Neural progenitor cell (in vitro differentiated cells): ENCODE data around the gene OPCML. TPM values are rescaled to one million over a fixed set of nuclear protein-coding genes. Genes with fewer than 3 reads are reported as not detected.

Experiments
- DNase-seq: peaks from one replicate; pipeline ENCODE4 v3.0.0-alpha.2; 2016; ENCODE audit warnings: low spot score
- H2AFZ ChIP-seq: fragments of 200-600 bp; sonication (generic); replicated peaks from 2 replicates; pipeline ENCODE4 v1.6.1; 2016; ENCODE audit warnings: antibody characterized with exemption
- H3F3A ChIP-seq: fragments of 200-600 bp; sonication (generic); 2 replicates; pipeline ENCODE4 v1.6.1; 2016; ENCODE audit warnings: antibody characterized with exemption, low read depth
- H3K27ac ChIP-seq: fragments of 200-600 bp; sonication (generic); 2 replicates; pipeline ENCODE4 v1.5.1; 2016; ENCODE audit warnings: mild to moderate bottlenecking
- H3K27me3 ChIP-seq: fragments of 200-600 bp; sonication (generic); 2 replicates; pipeline ENCODE4 v1.6.1; 2016; ENCODE audit warnings: mild to moderate bottlenecking, moderate library complexity
- H3K36me3 ChIP-seq: fragments of 200-600 bp; sonication (generic); 2 replicates; pipeline ENCODE4 v1.5.1; 2016
- H3K4me1 ChIP-seq: fragments of 200-600 bp; sonication (generic); 2 replicates; pipeline ENCODE4 v1.6.1; 2016; ENCODE audit warnings: mixed run types
- H3K4me2 ChIP-seq: fragments of 200-600 bp; sonication (generic); 2 replicates; pipeline ENCODE4 v1.6.1; 2016
- H3K4me3 ChIP-seq: fragments of 200-600 bp; sonication (generic); 2 replicates; pipeline ENCODE4 v1.5.1; 2016
- H3K79me2 ChIP-seq: fragments of 200-600 bp; sonication (generic); 2 replicates; pipeline ENCODE4 v1.6.1; 2016; ENCODE audit warnings: low read depth
- H3K9ac ChIP-seq: fragments of 200-600 bp; sonication (generic); 2 replicates; pipeline ENCODE4 v1.6.1; 2016
- H3K9me3 ChIP-seq: fragments of 200-600 bp; sonication (generic); 2 replicates; pipeline ENCODE4 v1.5.1; 2016; ENCODE audit warnings: low read depth
- H4K20me1 ChIP-seq: fragments of 200-600 bp; sonication (generic); 2 replicates; pipeline ENCODE4 v1.6.1; 2016; ENCODE audit warnings: low read depth
- H3K27ac Mint-ChIP-seq: 3 replicates; pipeline ENCODE4 v1.8.0; 2021; ENCODE audit warnings: mixed read lengths
- H3K27me3 Mint-ChIP-seq: 2 replicates; pipeline ENCODE4 v1.8.0; 2022; ENCODE audit warnings: low read depth, mild to moderate bottlenecking, inconsistent platforms, moderate library complexity, mixed read lengths; ENCODE audit not compliant: insufficient read depth
- H3K36me3 Mint-ChIP-seq: 3 replicates; pipeline ENCODE4 v1.8.0; 2021; ENCODE audit warnings: mixed read lengths
- H3K4me1 Mint-ChIP-seq: 3 replicates; pipeline ENCODE4 v1.8.0; 2021; ENCODE audit warnings: mixed read lengths
- H3K4me3 Mint-ChIP-seq: 3 replicates; pipeline ENCODE4 v1.8.0; 2021; ENCODE audit warnings: mild to moderate bottlenecking, moderate library complexity, mixed read lengths
- H3K9me3 Mint-ChIP-seq: 3 replicates; pipeline ENCODE4 v1.8.0; 2020; ENCODE audit warnings: mixed read lengths
- EZH2 ChIP-seq: fragments of 200-600 bp; sonication (generic); IDR thresholded peaks from 2 replicates; pipeline ENCODE4 v1.6.1; 2017; ENCODE audit warnings: antibody characterized with exemption, mild to moderate bottlenecking, moderate library complexity
- EZH2phosphoT487 ChIP-seq: fragments of 200-600 bp; sonication (generic); IDR thresholded peaks from 2 replicates; pipeline ENCODE4 v1.6.1; 2017; ENCODE audit warnings: antibody characterized with exemption
- total RNA-seq: library from RNA; depleted of rRNA; stranded (reverse); fragments of >200 nt; gene quantifications from 2 replicates; pipeline ENCODE4 v1.2.3, GENCODE V29; 2015; ENCODE audit warnings: low replicate concordance
- TF ChIP-seq, protein P1 (sequence below): fragments of 200-600 bp; sonication (generic); IDR thresholded peaks from 2 replicates; pipeline ENCODE4 v1.5.1; 2017; ENCODE audit warnings: antibody characterized with exemption, mild to moderate bottlenecking

OPCML gene
- total RNA-seq, 1 donor from 2014 or later, result 0.02 TPM

DNA sequence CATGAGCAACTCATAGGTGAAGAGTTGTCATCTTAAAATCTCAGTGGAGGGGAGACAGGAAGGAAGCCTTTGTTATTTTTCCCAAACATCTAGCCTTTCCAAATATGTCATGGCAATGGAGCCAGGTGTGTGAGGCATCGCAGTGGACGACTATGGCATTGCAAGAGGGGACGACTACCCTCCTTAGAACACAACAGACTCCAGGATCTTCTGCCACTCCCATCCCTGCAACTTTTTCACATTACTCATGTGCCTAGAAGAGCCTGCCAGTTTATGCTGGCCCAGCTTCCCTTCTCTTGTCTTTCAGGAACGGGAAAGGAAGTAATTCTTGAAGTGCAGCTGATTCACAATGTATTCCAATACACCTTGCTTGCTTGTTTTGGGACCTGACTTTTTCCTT is 1008.4 kb downstream of the OPCML start:
- Histone ChIP-seq H2AFZ (no peak overlapping the region), H3K36me3 (no peaks in the 10 kb centered on the region), H3F3A (no peaks in the 10 kb centered on the region), H3K27ac (no peak overlapping the region), H3K9me3 (no peaks in the 10 kb centered on the region), H3K4me2 (no peak overlapping the region), H3K79me2 (no peaks in the 10 kb centered on the region), H3K27me3 (no peaks in the 10 kb centered on the region), H3K4me3 (no peak overlapping the region), H4K20me1 (no peaks in the 10 kb centered on the region), H3K9ac (no peak overlapping the region), H3K4me1 (no peaks in the 10 kb centered on the region)
- H3K4me1 Mint-ChIP-seq, result no peaks in the 10 kb centered on the region
- no peak overlapping the region for H3K4me3 Mint-ChIP-seq
- no peaks in the 10 kb centered on the region for H3K27me3 Mint-ChIP-seq
- H3K9me3 Mint-ChIP-seq, result no peaks in the 10 kb centered on the region
- no peak for DNase-seq
- no peak for TF ChIP-seq EZH2
- H3K27ac Mint-ChIP-seq, result no peak overlapping the region
- no peaks in the 10 kb centered on the region for H3K36me3 Mint-ChIP-seq

DNA sequence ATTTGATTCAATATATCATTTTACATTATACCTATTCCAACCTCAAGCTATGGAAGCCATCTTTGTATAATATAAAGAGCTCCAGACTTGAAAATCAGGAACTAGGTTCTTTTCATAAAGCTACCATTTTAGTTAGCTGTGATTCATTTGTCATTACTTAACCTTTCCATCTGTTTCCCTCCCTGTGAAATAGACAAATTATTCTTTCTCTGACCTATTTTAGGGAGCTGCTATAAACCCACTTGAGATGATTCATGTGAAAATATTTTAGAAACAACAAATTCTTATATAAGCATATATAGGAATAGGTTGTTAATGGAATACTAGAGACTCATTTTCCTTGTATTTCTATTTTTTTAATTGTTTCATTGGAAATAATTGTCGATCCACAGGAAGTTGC is 1012.1 kb downstream of the OPCML start:
- TF ChIP-seq EZH2, result no peak
- Histone ChIP-seq H3K9ac (no peak overlapping the region), H3K36me3 (no peaks in the 10 kb centered on the region), H3K9me3 (no peaks in the 10 kb centered on the region), H3K79me2 (no peaks in the 10 kb centered on the region), H4K20me1 (no peaks in the 10 kb centered on the region), H3K4me1 (no peaks in the 10 kb centered on the region), H3K27ac (no peak overlapping the region), H3K4me3 (no peak overlapping the region), H3K4me2 (no peak overlapping the region), H3F3A (no peaks in the 10 kb centered on the region), H3K27me3 (no peaks in the 10 kb centered on the region), H2AFZ (no peak overlapping the region)
- no peaks in the 10 kb centered on the region for H3K9me3 Mint-ChIP-seq
- H3K4me3 Mint-ChIP-seq, result no peak overlapping the region
- no peak overlapping the region for H3K27ac Mint-ChIP-seq
- no peak for DNase-seq
- H3K4me1 Mint-ChIP-seq, result no peaks in the 10 kb centered on the region
- H3K36me3 Mint-ChIP-seq, result no peaks in the 10 kb centered on the region
- no peaks in the 10 kb centered on the region for H3K27me3 Mint-ChIP-seq

DNA sequence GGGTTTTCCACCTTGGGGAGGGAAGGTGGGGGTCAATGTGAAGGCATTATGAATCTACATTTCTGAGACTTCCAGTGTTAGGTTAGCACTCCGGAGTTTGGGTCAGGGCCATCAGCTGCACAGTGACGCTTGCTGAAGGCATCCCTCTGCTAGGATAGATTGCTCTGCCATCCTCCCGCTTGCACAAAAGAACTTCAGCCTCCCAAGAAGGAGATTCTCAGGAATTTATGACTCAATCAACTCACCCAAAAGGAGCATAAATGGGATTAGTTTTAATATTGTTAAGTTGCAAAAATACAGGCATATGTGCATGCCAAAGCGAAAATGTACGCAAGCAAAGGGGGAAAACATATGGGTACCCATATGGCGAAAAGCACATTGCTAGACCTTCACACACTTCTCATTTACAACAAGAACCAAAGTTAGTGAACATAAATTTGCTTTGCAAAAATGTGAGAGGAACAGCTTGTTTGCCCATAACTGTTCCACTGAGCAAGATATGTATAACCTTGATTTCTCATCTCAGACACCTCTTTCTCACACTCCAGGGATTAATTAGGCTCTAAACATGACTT is 1013.0 kb downstream of the OPCML start:
- H3K27ac Mint-ChIP-seq, result no peak overlapping the region
- Histone ChIP-seq H3K4me2 (no peak overlapping the region), H4K20me1 (no peaks in the 10 kb centered on the region), H3K9ac (no peak overlapping the region), H3F3A (no peaks in the 10 kb centered on the region), H3K4me3 (no peak overlapping the region), H3K27me3 (no peaks in the 10 kb centered on the region), H3K79me2 (no peaks in the 10 kb centered on the region), H3K27ac (no peak overlapping the region), H3K9me3 (no peaks in the 10 kb centered on the region), H3K4me1 (no peaks in the 10 kb centered on the region), H2AFZ (no peak overlapping the region), H3K36me3 (no peaks in the 10 kb centered on the region)
- no peaks in the 10 kb centered on the region for H3K27me3 Mint-ChIP-seq
- TF ChIP-seq EZH2phosphoT487, result no peak
- peaks cover 4% of the 10 kb centered on the region for H3K4me1 Mint-ChIP-seq
- H3K4me3 Mint-ChIP-seq, result no peak overlapping the region
- H3K36me3 Mint-ChIP-seq, result no peaks in the 10 kb centered on the region
- H3K9me3 Mint-ChIP-seq, result no peaks in the 10 kb centered on the region
- DNase-seq, result no peak

DNA sequence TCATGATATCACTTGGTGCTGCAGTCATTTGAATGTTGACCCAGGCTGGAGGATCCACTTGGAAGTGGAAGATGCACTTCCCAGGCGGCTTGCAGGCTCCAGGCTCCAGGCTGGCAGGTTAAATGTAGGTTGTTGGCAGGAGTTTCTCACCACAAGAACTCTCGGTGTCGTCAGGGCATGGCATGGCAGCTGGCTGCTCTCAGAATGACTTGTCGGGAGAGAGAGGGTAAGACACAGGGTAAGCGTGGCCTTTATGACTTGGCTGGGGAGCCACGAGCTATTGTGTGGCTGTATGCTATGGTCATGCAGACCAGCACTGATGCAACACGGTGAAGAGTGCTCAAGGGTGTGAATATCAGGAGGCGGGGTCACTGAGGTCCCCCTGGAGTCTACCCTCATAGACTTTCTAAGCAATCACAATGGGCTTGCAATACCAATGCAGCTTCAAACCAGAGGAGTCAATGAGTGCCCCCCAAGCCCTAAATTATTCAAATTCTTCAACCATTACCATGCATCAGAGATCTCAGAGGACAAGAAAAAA is 1027.7 kb downstream of the OPCML start:
- Histone ChIP-seq H3K4me2 (peak overlapping the region; percentile 5), H3K27me3 (no peaks in the 10 kb centered on the region), H4K20me1 (no peaks in the 10 kb centered on the region), H3K36me3 (no peaks in the 10 kb centered on the region), H3K79me2 (no peaks in the 10 kb centered on the region), H3K4me1 (peaks cover 22% of the 10 kb centered on the region), H3K4me3 (no peak overlapping the region), H3K9me3 (no peaks in the 10 kb centered on the region), H3K9ac (no peak overlapping the region), H3K27ac (no peak overlapping the region), H2AFZ (no peak overlapping the region), H3F3A (no peaks in the 10 kb centered on the region)
- Mint-ChIP-seq H3K27me3 (peaks cover 8% of the 10 kb centered on the region), H3K4me1 (peaks cover 20% of the 10 kb centered on the region), H3K27ac (no peak overlapping the region), H3K36me3 (no peaks in the 10 kb centered on the region), H3K4me3 (no peak overlapping the region), H3K9me3 (peaks cover 16% of the 10 kb centered on the region)
- TF ChIP-seq EZH2 (no peak), EZH2phosphoT487 (no peak)
- TF ChIP-seq, protein P1, sequence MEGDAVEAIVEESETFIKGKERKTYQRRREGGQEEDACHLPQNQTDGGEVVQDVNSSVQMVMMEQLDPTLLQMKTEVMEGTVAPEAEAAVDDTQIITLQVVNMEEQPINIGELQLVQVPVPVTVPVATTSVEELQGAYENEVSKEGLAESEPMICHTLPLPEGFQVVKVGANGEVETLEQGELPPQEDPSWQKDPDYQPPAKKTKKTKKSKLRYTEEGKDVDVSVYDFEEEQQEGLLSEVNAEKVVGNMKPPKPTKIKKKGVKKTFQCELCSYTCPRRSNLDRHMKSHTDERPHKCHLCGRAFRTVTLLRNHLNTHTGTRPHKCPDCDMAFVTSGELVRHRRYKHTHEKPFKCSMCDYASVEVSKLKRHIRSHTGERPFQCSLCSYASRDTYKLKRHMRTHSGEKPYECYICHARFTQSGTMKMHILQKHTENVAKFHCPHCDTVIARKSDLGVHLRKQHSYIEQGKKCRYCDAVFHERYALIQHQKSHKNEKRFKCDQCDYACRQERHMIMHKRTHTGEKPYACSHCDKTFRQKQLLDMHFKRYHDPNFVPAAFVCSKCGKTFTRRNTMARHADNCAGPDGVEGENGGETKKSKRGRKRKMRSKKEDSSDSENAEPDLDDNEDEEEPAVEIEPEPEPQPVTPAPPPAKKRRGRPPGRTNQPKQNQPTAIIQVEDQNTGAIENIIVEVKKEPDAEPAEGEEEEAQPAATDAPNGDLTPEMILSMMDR, result no peak
- DNase-seq, result peak; percentile 22

DNA sequence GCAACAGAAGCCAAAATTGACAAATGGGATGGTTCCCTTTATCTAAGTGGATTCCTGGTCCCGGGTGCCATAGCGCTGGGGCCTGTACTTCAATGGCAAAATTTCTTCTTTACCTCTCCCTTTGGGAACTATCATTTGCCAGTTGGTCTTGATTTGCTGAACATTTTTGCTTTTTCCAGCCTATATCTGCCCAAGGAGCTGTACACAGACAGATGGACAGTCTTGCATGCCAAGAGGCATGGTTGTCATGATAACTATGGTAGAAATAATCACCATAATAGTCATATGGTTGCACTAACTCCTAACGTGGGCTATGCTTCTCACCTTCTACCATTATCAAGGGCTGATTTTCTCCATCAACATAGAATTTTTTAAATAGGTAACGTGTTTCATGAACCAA is 1030.9 kb downstream of the OPCML start:
- Histone ChIP-seq H3F3A (no peaks in the 10 kb centered on the region), H4K20me1 (no peaks in the 10 kb centered on the region), H3K27me3 (no peaks in the 10 kb centered on the region), H3K9me3 (no peaks in the 10 kb centered on the region), H3K27ac (no peak overlapping the region), H3K9ac (no peak overlapping the region), H2AFZ (no peak overlapping the region), H3K4me2 (no peak overlapping the region), H3K36me3 (no peaks in the 10 kb centered on the region), H3K4me1 (peaks cover 21% of the 10 kb centered on the region), H3K4me3 (no peak overlapping the region), H3K79me2 (no peaks in the 10 kb centered on the region)
- Mint-ChIP-seq H3K36me3 (no peaks in the 10 kb centered on the region), H3K27me3 (peaks cover 8% of the 10 kb centered on the region), H3K4me3 (no peak overlapping the region), H3K9me3 (peaks cover 3% of the 10 kb centered on the region), H3K4me1 (peaks cover 19% of the 10 kb centered on the region), H3K27ac (no peak overlapping the region)
- DNase-seq, result no peak
- no peak for TF ChIP-seq EZH2
- TF ChIP-seq EZH2phosphoT487, result no peak
- TF ChIP-seq, protein P1, result no peak
